C4-2B (cell line): ENCODE results near the gene FAM234B.

Source experiments
- H3K27ac ChIP-seq: fragments of 450-650 bp; 2 replicates; pipeline ENCODE4 v1.5.1; 2017
- CTCF ChIP-seq: fragments of 450-650 bp; conservative IDR thresholded peaks from 2 replicates; pipeline ENCODE4 v1.5.1; 2017; ENCODE audit warnings: mild to moderate bottlenecking
- ZFX ChIP-seq: fragments of 450-650 bp; IDR thresholded peaks from 2 replicates; pipeline ENCODE4 v1.6.1; 2017

FAM234B gene

GRCh38 chr12:13044002-13044905 lies at the start of gene FAM234B:
Gene FAM234B (plus strand): TSS chr12:13044381. CDS start chr12:13044404, 23 bp downstream.
- TF ChIP-seq ZFX (no peak), CTCF (peak; percentile 29)
- peak within 1 kb of the TSS; percentile 72 for H3K27ac ChIP-seq

GRCh38 chr12:12995088-12995487 lies 49.1 kb upstream of the FAM234B start:
- no peak for TF ChIP-seq ZFX
- TF ChIP-seq CTCF, result no peak

GRCh38 chr12:12996209-12996608 lies 48.0 kb upstream of the FAM234B start:
- no peak overlapping the region for H3K27ac ChIP-seq
- TF ChIP-seq ZFX (no peak), CTCF (no peak)

More at GRCh38 chr12:12995088-12995487, 49.1 kb upstream of the FAM234B start:
- H3K27ac ChIP-seq, result no peak overlapping the region

- TF ChIP-seq ZFX (no peak), CTCF (no peak)
- H3K27ac ChIP-seq, result no peak overlapping the region
These were observed 47.0 kb upstream of the FAM234B start for GRCh38 chr12:12997156-12997555.

- no peak overlapping the region for H3K27ac ChIP-seq
- TF ChIP-seq ZFX, result no peak
- TF ChIP-seq CTCF, result no peak
These were observed 46.4 kb upstream of the FAM234B start for GRCh38 chr12:12997734-12998133.

GRCh38 chr12:12998248-12998647 lies 45.9 kb upstream of the FAM234B start:
- no peak overlapping the region for H3K27ac ChIP-seq
- TF ChIP-seq ZFX (no peak), CTCF (no peak)

- TF ChIP-seq ZFX (no peak), CTCF (peak; percentile 12)
- peak overlapping the region; percentile 67 for H3K27ac ChIP-seq
These were observed 44.8 kb upstream of the FAM234B start for GRCh38 chr12:12999271-12999958.
